Non-pigmented ciliary epithelial cell (primary cell): ENCODE data around the gene RPL28.

ENCODE experiments used
- DNase-seq: peaks from one replicate; pipeline ENCODE4 v3.0.0-alpha.2; 2010; ENCODE audit warnings: low read depth

Gene RPL28

GRCh38 chr19:55373993-55374757 is 11.6 kb upstream of the RPL28 start:
- no peak for DNase-seq

GRCh38 chr19:55376241-55376933 is 9.3 kb upstream of the RPL28 start, which contains the start of gene TMEM190:
Gene TMEM190 (plus strand): TSS chr19:55376826. CDS start chr19:55376854, 28 bp downstream.
- DNase-seq, result no peak

GRCh38 chr19:55377356-55378131 is 8.2 kb upstream of the RPL28 start:
- no peak for DNase-seq

GRCh38 chr19:55379174-55379573 is 6.6 kb upstream of the RPL28 start:
- no peak for DNase-seq

- DNase-seq, result no peak
Measured at GRCh38 chr19:55382013-55382412, 3.7 kb upstream of the RPL28 start.

- no peak for DNase-seq
Measured at GRCh38 chr19:55382522-55383054, 3.1 kb upstream of the RPL28 start.

GRCh38 chr19:55383279-55384130 is 2.2 kb upstream of the RPL28 start:
- no peak for DNase-seq

- DNase-seq, result no peak
Measured at GRCh38 chr19:55384131-55384919, 1.4 kb upstream of the RPL28 start, which contains the start of gene TMEM238. Gene TMEM238 (minus strand): TSS chr19:55384292. CDS start chr19:55384259, 33 bp downstream.

- DNase-seq, result peak; percentile 85
Measured at GRCh38 chr19:55384920-55385723, 610 bp upstream of the RPL28 start.

GRCh38 chr19:55386493-55386971 is 800 bp downstream of the RPL28 start:
- no peak for DNase-seq

GRCh38 chr19:55387736-55388497 is 2.2 kb downstream of the RPL28 start:
- no peak for DNase-seq

- DNase-seq, result no peak
Measured at GRCh38 chr19:55389386-55390317, 3.9 kb downstream of the RPL28 start.

GRCh38 chr19:55390461-55390880 is 4.7 kb downstream of the RPL28 start:
- no peak for DNase-seq

- DNase-seq, result no peak
Measured at GRCh38 chr19:55391191-55391670, 5.5 kb downstream of the RPL28 start.

GRCh38 chr19:55391702-55392615 is 6.2 kb downstream of the RPL28 start:
- no peak for DNase-seq
